ENCODE results near the gene PRLR.
A peak's percentile ranks its signal among the peaks of the same experiment; 100 is the strongest.

Gene PRLR

GRCh38 chr5:35233601-35234000, 3.3 kb upstream of the PRLR start:
- no peak for DNase-seq (ENCODE audit: low spot score)

- DNase-seq (ENCODE audit: low spot score): no peak
Observed at GRCh38 chr5:35233121-35233520, 2.8 kb upstream of the PRLR start.

GRCh38 chr5:35232124-35232523, 1.8 kb upstream of the PRLR start:
- no peak for DNase-seq (ENCODE audit: low spot score)

- DNase-seq (ENCODE audit: low spot score): peak; percentile 74
Observed at GRCh38 chr5:35229076-35230037, 930 bp downstream of the PRLR start.

- no peak for DNase-seq (ENCODE audit: low spot score)
Observed at GRCh38 chr5:35228310-35228709, 2.0 kb downstream of the PRLR start.

GRCh38 chr5:35227720-35228119, 2.6 kb downstream of the PRLR start:
- DNase-seq (ENCODE audit: low spot score): no peak

- no peak for DNase-seq (ENCODE audit: low spot score)
Observed at GRCh38 chr5:35223787-35224395, 6.4 kb downstream of the PRLR start.

GRCh38 chr5:35220967-35221366, 9.3 kb downstream of the PRLR start:
- DNase-seq (ENCODE audit: low spot score): no peak

GRCh38 chr5:35218981-35219380, 11.3 kb downstream of the PRLR start:
- DNase-seq (ENCODE audit: low spot score): no peak

- no peak for DNase-seq (ENCODE audit: low spot score)
Observed at GRCh38 chr5:35214051-35214450, 16.2 kb downstream of the PRLR start.

- DNase-seq (ENCODE audit: low spot score): no peak
Observed at GRCh38 chr5:35213608-35214007, 16.7 kb downstream of the PRLR start.

GRCh38 chr5:35212122-35212982, 17.9 kb downstream of the PRLR start:
- no peak for DNase-seq (ENCODE audit: low spot score)

- DNase-seq (ENCODE audit: low spot score): no peak
Observed at GRCh38 chr5:35209862-35210261, 20.4 kb downstream of the PRLR start.

- no peak for DNase-seq (ENCODE audit: low spot score)
Observed at GRCh38 chr5:35205606-35206005, 24.7 kb downstream of the PRLR start.

- DNase-seq (ENCODE audit: low spot score): no peak
Observed at GRCh38 chr5:35205186-35205585, 25.1 kb downstream of the PRLR start.

GRCh38 chr5:35203403-35203802, 26.9 kb downstream of the PRLR start:
- DNase-seq (ENCODE audit: low spot score): no peak

- DNase-seq (ENCODE audit: low spot score): peak; percentile 72
Observed at GRCh38 chr5:35202319-35203111, 27.8 kb downstream of the PRLR start.

GRCh38 chr5:35201291-35201690, 29.0 kb downstream of the PRLR start:
- no peak for DNase-seq (ENCODE audit: low spot score)

GRCh38 chr5:35199886-35200285, 30.4 kb downstream of the PRLR start:
- DNase-seq (ENCODE audit: low spot score): no peak

GRCh38 chr5:35198686-35199085, 31.6 kb downstream of the PRLR start:
- DNase-seq (ENCODE audit: low spot score): no peak

- DNase-seq (ENCODE audit: low spot score): no peak
Observed at GRCh38 chr5:35198075-35198474, 32.2 kb downstream of the PRLR start.

- no peak for DNase-seq (ENCODE audit: low spot score)
Observed at GRCh38 chr5:35197351-35197750, 32.9 kb downstream of the PRLR start.
